Stimulated activated CD8-positive, alpha-beta memory T cell treated with anti-CD3 and anti-CD28 coated beads, Interleukin-12 subunit alpha, Interleukin-12 subunit beta, amount 100 ng/mL, for 24 hours (primary cell): Measurements from ENCODE around the gene TMEM121.
"Not testable (repeated sequence)": the region's sequence is repeated elsewhere in the genome, so short reads cannot be mapped to it uniquely, and the experiment has no call there.

Source experiments
- DNase-seq: peaks from one replicate; pipeline ENCODE4 v3.0.0-alpha.2; 2020; ENCODE audit errors: extremely low read depth

Gene TMEM121

GRCh38 chr14:105570482-105570881 lies 44.1 kb downstream of the TMEM121 start:
- DNase-seq = no peak

GRCh38 chr14:105571181-105571951 lies 45.0 kb downstream of the TMEM121 start:
- DNase-seq = not testable (repeated sequence)

- not testable (repeated sequence) for DNase-seq
These were observed 45.7 kb downstream of the TMEM121 start for GRCh38 chr14:105572063-105572462.

DNA sequence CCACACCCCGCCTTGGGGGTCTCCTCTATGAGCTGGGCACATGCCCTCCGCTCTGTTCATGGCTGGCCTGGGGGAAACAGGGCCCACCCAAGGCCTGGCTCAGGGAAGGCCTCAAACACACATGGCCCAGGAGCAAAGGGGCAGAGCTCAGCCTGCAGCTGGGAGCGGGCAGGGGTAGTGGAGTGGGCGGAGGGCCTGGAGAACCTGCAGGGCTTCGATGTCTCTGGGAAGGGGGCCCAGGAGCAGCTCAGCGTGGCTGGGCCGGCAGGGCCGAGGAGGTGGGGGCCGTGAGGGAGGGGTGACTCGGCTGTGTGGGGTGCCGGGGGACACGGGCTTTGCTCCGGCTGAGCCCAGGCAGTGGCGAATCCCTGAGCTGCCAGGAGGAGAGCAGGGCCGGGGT lies 47.5 kb downstream of the TMEM121 start:
- DNase-seq = not testable (repeated sequence)

- DNase-seq = not testable (repeated sequence)
These were observed 48.0 kb downstream of the TMEM121 start for GRCh38 chr14:105574411-105574810.

DNA sequence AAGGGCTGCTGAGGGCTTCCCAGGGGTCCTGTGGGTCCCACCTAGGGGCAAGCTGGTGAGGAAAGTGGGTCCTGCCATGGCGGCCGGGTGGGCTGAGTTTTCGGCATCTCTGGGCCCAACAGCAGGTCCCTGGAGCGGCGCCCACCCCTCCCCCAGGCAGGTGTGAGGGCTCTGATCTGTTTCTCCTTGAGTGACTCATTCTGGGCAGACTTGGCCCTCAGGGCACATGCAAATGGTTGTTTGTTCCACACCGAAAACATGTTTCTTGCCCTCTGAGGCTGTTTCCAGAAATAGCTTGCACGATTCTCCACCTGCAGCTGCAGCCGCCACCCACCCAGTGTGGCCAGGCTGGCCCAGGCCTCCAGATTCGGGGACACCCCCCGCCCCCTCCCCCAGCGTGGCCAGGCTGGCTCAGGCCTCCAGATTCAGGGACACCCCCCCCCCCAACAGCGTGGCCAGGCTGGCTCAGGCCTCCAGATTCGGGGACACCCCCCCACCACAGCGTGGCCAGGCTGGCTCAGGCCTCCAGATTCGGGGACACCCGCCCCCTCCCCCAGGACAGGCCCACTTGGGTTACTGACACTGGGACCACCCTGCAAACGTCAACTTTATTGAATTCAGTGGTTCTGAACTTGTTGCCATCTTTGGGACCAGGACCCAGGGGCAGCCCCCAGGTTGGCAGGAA lies 48.8 kb downstream of the TMEM121 start:
- DNase-seq = not testable (repeated sequence)

GRCh38 chr14:105576525-105577088 lies 50.2 kb downstream of the TMEM121 start:
- DNase-seq = no peak

DNA sequence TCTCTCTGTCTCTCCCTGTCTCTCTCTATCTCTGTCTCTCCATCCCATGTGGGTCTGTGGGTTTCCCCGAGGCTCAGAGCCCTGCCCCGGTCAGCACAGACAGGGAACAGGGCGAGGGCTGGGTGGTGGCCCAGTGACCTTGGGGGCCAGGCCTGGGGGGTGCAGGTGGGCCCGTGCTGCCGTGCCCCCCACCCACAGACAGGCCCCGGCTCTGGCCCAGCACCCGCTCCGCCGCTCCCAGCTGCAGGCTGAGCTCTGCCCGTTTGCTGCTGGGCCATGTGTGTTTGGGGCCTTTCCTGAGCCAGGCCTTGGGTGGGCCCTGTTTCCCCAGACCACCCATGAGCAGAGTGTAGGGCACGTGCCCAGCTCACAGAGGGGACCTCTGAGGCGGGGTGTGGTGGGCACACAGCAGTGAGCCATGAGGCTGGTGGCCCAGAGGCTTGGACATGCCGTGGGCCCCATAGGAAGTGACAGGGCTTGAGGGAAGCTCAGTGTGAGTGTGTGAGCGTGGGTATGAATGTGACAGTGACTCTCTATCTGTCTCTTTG lies 51.0 kb downstream of the TMEM121 start:
- no peak for DNase-seq

- DNase-seq = no peak
These were observed 51.7 kb downstream of the TMEM121 start for GRCh38 chr14:105578070-105578469.

DNA sequence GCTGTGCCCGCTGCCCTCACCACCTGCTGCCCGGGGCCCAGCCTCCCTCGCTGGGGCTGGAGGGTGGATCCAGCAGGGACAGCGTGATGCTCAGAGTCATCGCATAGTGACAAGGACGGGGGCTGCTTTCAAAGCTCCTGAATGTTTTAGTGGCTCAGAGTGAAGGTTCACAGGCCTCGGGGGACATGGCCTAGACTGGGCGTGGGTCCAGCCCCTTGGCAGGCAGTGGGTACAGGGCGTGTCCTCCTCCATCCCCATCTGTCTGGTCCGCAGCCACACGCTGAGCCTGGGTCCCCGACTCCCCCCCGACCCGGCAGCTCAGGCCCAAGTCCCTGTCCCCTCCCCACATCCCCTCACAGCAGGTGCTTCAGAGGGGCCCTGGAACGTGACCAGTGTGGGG lies 52.8 kb downstream of the TMEM121 start:
- not testable (repeated sequence) for DNase-seq
